Measurements from ENCODE around the gene ZBTB9.

ZBTB9 gene

DNA sequence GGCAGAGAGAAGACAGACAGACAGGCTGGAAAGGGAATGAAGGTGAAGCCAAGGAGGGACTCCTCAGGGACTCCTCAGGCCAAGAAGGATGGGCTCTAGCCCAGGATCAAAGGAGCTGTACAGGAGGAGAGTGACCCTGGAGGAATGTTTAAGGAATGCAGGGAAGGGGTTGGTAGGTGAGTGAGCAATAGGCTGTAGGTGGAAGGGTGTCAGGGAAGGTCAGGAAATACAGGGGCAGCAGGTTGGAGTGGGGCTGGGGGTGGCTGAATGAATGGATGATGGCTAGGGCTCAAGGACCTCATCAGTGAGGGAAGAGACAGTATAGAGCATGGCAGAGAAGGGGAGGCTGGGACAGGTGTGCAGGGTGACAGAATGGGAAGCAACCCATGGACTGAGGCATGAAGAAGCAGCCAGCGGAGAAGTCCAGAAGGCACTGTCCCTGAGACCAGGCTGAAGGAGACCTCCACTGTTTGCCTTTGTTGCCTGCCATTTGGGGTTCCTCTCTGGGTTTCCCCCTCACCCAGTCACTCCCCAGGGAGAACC is 21.3 kb upstream of the ZBTB9 start:
- no peak for DNase-seq (ENCODE audit: low read depth in 2 of 2)

DNA sequence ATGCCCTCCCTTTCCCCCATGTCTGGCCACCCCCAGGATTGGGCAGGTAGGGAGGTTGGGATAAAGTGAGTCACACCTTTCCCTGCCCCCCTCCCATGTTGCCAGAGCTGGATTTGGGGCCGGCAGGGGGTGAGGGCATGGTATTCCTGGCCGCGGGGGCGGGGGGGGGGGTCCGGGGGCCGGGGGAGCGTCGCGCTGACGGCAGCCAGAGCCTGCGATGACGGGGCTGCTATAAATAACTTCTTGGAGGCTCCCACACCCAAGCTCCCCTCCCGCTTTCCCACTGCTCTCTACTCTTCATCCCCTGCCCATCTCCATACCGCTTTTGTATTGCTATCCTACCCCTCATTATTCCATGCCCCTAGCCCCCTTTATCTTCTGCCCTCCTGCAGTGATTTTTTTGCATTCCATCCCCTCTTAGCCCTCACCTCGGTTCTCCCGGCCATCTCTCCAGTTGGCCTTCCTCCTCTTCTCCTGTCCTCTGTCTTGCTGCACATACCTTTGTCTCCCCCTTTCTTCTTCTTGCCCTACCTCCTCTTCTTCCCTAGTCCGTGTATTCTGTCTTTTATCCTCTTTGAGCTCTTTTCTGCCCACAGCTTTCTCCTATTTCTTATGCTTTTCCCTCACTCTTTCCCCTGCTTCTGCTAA is 20.7 kb upstream of the ZBTB9 start:
- no peak for DNase-seq (ENCODE audit: low read depth in 2 of 2)

DNA sequence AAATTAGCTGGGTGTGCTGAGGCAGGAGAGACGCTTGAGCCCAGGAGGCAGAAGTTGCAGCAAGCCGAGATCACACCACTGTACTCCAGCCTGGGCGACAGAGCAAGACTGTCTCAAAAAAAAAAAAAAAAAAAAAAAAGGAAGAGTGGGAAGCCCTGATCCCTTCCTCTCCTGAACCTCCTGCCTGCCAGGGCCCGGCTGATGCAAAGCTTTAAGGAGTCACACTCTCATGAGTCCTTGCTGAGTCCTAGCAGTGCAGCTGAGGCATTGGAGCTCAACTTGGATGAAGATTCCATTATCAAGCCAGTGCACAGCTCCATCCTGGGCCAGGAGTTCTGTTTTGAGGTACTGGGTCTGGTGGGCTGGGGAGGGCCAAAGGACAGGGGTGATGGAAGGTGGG is 19.4 kb upstream of the ZBTB9 start:
- DNase-seq (ENCODE audit: low read depth in 2 of 2) = no peak

DNA sequence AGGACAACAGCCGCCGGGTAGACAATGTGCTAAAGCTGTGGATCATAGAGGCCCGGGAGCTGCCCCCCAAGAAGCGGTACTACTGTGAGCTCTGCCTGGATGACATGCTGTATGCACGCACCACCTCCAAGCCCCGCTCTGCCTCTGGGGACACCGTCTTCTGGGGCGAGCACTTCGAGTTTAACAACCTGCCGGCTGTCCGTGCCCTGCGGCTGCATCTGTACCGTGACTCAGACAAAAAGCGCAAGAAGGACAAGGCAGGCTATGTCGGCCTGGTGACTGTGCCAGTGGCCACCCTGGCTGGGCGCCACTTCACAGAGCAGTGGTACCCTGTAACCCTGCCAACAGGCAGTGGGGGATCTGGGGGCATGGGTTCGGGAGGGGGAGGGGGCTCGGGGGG is 16.7 kb upstream of the ZBTB9 start:
- no peak for DNase-seq (ENCODE audit: low read depth in 2 of 2)

DNA sequence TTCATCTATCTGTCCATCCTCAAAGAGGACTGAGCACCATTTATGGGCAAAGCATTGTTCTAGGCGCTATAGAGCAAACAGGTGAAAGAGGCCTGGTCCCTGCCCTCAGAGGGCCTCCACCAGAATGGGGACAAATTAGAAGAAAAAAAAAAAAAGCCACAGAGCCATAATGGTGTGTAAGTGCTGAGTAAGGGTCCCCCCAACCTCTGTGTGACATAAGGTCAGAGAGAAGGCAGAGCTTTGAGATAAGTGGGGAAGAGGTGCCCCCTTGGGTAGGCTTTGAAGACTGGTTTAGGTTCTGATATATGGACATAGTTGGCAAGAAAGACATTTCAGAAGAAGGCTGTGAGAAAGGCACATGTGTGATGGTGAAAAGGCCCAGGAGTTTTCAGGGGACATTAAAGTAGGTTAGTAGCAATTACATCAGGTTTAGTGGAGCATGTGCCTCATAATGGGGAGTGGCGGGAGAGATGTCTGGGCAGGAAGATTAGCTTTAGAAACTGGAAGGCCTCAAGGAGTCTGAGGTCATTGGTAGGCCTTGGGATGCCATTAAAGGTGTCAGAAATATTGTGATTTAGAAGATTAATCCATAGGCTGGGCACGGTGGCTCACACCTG is 15.3 kb upstream of the ZBTB9 start:
- DNase-seq (ENCODE audit: low read depth in 2 of 2) = no peak

DNA sequence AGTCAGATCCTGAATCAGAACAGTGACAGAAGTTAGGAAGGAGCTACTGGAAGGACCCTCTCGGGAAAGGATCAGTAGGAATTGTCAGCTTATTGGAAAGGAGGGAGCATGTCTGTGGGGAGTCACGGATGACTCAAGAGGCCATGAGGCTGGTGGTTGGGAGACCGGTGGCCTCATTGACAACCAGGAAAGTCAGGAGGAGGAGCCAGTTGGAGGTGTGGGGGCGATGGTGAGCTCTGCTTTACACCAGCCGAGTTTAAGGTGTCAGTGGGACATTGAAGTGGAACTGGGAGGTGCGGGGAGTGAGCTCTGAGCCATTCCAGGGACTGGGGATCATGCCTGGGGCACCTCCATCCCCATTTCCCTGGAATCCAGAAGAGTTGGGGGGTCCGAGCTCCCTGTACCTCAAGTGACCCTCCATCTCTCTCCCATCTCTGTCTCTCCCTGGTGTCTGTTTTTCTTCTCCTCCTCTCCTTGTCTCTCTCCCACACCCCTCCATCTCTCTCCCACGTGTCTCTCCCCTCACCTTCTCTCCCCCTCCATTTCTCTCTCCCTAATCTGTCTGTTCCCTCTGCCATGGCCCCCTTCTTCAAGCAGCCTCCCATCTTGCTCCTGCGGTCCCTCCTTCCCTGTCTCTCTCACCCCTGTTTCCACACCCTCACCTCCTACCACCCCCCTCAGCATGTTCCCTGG is 14.3 kb upstream of the ZBTB9 start:
- no peak for DNase-seq (ENCODE audit: low read depth in 2 of 2)

DNA sequence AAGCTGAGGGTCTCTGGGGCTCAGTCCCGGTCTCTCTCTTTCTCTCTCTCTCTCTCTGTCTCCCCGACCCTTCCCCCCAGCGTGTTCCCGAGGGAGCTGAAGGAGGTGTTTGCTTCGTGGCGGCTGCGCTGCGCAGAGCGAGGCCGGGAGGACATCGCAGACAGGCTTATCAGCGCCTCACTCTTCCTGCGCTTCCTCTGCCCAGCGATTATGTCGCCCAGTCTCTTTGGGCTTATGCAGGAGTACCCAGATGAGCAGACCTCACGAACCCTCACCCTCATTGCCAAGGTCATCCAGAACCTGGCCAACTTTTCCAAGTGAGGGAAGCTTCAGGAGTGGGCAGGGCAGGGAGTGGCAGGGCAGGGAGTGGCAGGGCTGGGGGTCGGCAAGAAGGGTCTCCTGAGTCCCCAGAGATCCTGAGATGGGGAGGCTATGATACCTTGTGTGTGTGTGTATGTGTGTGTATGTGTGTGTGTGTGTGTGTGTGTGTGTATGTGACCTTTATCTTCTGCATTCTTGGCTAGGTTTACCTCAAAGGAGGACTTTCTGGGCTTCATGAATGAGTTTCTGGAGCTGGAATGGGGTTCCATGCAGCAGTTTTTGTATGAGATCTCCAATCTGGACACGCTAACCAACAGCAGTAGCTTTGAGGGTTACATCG is 13.6 kb upstream of the ZBTB9 start:
- no peak for DNase-seq (ENCODE audit: low read depth in 2 of 2)

DNA sequence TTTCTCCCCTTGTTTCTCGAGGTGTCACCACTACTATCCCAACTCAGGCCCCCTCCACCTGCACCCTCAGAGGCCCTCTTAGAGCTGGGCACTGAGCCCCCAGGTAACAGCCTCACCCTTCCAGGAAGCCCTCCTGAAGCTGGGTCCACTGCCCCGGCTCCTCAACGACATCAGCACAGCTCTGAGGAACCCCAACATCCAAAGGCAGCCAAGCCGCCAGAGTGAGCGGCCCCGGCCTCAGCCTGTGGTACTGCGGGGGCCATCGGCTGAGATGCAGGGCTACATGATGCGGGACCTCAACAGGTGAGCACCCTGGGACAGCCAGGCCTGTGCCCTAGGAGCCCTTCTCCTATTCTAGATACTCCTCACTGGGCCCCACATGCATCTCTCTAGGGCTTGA is 12.9 kb upstream of the ZBTB9 start:
- no peak for DNase-seq (ENCODE audit: low read depth in 2 of 2)

DNA sequence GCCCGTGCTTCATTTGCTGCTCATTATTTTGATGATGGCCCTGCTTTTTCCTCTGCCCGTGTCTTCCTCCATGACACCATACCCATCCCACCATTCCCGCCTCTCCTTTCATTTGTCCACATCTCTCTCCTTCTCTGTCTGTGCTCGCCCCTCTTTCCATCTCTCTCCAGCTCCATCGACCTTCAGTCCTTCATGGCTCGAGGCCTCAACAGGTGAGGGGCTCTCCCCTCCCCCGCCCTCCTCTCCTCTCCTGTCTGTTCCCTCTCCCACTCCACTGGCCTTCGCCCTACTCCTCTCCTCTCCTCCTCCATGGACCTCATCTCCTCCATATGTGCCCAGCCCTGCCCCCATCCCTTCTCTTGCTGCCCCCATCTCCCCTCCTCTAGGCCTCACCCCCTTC is 12.1 kb upstream of the ZBTB9 start:
- no peak for DNase-seq (ENCODE audit: low read depth in 2 of 2)

DNA sequence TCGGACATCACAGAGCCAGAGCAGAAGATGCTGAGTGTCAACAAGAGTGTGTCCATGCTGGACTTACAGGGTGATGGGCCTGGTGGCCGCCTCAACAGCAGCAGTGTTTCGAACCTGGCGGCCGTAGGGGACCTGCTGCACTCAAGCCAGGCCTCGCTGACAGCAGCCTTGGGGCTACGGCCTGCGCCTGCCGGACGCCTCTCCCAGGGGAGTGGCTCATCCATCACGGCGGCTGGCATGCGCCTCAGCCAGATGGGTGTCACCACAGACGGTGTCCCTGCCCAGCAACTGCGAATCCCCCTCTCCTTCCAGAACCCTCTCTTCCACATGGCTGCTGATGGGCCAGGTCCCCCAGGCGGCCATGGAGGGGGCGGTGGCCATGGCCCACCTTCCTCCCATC is 11.4 kb upstream of the ZBTB9 start:
- DNase-seq (ENCODE audit: low read depth in 2 of 2) = no peak

DNA sequence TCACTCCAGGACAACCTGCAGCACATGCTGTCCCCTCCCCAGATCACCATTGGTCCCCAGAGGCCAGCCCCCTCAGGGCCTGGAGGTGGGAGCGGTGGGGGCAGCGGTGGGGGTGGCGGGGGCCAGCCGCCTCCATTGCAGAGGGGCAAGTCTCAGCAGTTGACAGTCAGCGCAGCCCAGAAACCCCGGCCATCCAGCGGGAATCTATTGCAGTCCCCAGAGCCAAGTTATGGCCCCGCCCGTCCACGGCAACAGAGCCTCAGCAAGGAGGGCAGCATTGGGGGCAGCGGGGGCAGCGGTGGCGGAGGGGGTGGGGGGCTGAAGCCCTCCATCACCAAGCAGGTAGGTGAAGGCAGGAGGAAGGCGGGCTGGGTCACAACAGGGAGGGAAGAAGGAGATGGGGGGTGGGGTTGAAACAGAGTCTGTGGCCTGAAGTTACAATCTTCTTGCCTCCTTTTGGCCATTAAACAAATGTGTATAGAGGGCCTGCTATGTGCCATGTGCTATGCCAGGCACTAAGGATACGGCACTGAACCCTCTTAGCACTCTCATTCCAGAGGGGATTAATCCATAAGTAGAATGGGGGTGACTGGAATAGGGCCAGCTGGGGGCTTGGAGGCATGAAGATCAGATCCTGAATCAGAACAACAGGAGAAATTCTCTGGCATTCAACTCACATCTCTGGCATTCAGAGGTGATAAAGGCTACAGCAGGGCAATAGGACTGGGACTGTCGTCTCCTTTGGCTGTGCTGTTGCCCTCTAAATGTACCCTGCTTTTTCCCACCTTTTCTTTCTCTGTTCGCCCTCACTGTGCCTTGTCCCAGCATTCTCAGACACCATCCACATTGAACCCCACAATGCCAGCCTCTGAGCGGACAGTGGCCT is 10.5 kb upstream of the ZBTB9 start:
- no peak for DNase-seq (ENCODE audit: low read depth in 2 of 2)

DNA sequence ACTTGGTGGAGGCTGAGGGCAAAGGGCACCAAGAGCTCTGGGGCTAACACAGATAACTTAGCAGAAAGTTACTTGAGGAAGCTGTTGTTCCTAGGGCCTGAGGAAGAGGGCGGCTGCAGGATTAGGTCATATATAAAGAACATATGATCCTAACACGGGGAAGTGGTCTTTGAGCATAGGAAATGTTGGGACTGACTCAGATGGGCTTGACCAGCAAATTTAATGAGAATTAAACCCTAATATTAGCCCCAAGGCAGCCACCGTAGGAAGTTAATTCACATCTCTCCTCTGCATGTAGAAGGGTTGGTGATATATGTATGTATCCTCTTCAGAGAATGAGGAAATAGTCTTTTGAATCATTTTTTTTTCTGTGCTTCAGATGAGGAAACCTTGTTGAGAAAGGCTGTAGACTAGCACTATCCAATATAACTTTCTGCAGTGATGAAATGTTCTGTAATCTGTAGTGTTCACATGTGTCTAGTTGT is 9.2 kb upstream of the ZBTB9 start:
- no peak for DNase-seq (ENCODE audit: low read depth in 2 of 2)

DNA sequence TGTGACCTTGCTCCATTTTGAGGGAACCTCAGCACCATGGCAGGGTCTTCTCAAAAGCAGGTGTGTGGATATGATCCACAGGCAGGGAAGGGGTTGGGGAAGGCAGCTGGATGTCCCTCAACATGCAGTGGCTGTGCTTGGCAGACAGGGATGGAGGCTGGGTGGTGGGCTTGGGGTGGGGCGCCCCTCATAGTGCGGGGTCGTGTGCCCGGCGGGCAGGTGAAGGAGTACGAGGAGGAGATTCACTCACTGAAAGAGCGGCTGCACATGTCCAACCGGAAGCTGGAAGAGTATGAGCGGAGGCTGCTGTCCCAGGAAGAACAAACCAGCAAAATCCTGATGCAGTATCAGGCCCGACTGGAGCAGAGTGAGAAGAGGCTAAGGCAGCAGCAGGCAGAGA is 8.0 kb upstream of the ZBTB9 start:
- no peak for DNase-seq (ENCODE audit: low read depth in 2 of 2)

DNA sequence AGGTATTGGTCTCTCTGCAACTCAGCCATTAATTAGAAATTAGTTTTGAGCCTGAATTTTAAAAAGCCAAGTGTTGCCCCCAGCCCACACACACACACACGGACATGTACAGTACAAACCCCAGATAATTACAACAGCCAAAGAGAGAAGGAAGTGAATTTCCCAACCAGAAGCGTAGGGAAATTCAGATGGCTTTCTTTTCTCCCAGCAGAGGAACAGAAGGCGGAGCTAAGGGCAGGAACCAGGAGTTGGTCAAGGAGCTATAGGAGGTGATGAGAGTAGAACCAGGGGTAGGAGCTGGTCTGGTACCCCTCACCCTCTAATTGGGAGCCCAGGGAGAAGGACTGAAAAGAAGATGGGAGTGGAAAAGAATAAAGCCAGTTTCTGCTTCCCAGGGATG is 3.9 kb upstream of the ZBTB9 start:
- DNase-seq (ENCODE audit: low read depth in 2 of 2) = no peak

DNA sequence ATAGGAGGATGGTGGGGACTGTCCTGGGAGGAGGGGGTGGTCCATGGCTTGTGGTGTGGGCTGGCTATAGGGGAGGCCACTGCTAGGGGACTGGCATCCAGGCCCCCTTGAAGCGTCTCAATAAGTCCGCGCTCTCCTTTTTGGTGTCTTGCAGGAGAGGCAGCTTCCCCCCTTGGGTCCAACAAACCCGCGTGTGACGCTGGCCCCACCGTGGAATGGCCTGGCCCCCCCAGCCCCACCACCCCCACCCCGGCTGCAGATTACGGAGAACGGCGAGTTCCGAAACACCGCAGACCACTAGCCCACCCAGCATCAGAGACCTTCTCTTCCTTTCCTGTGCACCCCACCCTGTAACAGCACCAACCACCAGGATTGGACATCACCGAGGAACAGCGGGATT is 2.8 kb upstream of the ZBTB9 start:
- DNase-seq (ENCODE audit: low read depth in 2 of 2) = no peak

DNA sequence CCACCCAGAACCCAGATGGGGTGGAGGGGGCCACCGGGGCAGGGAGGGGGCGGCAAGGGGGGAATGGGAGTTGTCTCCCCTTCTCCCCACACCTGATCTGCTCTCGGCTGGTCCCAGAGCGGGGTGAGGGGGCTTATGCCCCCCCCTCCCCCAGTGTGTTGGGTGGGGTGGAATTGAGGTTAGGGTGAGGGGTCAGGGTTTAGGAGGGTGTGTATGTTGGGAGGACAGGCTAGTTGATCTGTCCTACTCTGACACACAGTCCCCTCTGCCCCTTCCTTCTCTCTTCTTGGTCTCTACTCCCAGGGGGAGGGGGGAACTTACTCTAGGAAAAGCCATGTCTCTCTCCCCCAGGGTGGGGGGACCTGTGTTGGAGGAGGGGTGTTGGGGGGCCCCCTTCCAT is 1.9 kb upstream of the ZBTB9 start:
- no peak for DNase-seq (ENCODE audit: low read depth in 2 of 2)

DNA sequence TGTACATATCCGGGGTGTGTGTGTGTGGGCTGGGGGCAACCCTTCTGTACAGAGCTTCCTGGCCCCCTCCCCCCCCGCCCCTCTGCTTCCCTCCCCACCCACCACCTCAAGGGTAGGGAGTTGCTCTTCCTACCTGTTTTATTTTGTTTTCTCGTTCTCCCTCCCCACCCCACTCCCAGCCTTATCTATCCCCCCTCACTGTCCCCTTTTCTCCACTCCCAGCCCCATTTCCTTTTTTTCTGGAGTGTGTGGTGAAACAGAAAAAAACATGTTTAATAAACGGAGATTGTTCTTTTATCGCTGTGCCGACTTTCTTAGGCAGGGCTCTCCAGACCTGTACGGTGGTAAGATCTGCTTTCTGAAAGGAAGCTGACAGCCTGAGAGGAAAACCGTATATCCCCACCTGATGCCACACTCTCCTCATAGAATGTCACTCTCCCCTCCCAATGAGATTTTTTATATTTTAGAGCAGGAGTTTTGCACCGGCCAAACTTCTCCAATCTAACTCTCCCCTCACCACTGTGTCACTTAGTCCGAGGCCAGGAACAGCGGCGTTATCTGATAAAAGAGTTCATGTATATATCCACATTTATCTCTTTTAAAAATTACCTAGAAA is 875 bp upstream of the ZBTB9 start:
- DNase-seq (ENCODE audit: low read depth in 2 of 2) = no peak

DNA sequence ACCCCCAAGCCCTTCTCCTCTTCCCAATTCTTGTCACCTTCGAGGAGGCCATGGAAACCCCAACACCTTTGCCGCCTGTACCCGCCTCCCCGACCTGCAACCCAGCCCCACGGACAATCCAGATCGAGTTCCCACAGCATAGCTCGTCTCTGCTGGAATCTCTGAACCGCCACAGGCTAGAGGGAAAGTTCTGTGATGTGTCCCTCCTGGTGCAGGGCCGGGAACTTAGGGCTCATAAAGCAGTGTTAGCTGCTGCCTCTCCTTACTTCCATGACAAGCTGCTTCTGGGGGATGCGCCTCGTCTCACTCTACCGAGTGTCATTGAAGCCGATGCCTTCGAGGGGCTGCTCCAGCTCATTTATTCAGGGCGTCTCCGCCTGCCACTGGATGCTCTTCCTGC is 675 bp downstream of the ZBTB9 start:
- DNase-seq (ENCODE audit: low read depth in 2 of 2) = no peak

DNA sequence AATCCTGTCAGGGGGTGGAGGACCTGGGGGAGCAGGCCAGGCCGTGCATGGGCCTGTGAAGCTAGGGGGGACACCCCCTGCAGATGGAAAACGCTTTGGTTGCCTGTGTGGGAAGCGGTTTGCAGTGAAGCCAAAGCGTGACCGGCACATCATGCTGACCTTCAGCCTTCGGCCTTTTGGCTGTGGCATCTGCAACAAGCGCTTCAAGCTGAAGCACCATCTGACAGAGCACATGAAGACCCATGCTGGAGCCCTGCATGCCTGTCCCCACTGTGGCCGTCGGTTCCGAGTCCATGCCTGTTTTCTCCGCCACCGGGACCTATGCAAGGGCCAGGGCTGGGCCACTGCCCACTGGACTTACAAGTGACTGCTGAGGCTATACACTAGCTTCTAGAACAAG is 1.8 kb downstream of the ZBTB9 start:
- DNase-seq (ENCODE audit: low read depth in 2 of 2) = no peak

DNA sequence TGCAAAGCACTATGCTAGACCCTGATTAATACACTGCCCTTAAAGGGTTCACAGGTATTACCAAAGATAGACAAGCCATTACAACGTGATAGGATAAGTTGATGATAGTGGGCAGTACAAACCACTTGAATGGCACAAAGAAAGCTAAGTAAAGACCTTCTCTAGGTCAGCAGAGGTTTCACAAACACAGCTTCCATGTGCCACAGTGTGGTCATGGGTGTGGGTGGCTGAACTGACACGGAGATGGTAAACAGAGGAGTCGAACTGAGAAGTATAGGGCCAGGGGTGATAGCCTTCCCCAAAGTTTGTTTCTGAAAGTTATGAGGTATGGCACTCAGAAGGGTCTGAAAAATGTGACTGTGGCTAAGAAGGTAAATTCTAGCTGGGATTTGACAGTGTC is 4.3 kb downstream of the ZBTB9 start:
- DNase-seq (ENCODE audit: low read depth in 2 of 2) = no peak

DNA sequence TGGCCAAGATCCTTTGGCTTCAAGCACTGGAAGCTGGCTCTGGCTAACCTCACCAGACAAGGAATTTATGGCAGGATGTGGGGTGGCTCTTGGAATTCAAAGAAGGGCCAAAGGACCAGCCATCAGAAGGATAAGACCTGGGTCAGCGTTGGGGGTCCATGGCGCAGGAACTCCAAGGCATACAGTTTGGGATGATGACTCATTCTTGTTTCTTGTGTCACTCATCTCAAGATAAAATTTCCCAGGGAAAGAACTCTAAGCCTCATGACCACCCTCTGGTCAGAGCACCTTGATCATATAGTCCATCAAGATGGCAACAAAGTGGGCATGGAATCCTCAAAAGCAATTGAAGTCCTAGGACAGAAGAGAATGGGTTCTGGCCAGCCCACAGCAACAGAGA is 4.8 kb downstream of the ZBTB9 start:
- DNase-seq (ENCODE audit: low read depth in 2 of 2) = no peak
